Effector memory CD8-positive, alpha-beta T cell (primary cell): ENCODE measurements around the gene FMNL2.
A peak's percentile ranks its signal among the peaks of the same experiment; 100 is the strongest.
"Not testable (repeated sequence)": the region's sequence is repeated elsewhere in the genome, so short reads cannot be mapped to it uniquely, and the experiment has no call there.

ENCODE experiments used
- ATAC-seq: fragments of 150-1000 bp; cut with Tn5 transposase; replicated peaks from 2 replicates; pipeline ENCODE4 v1.10.0; 2021; ENCODE audit warnings: mild to moderate bottlenecking, moderate library complexity
- DNase-seq, 3 experiments: peaks; one replicate each; pipeline ENCODE4 v3.0.0; 2021
- H3K27ac Mint-ChIP-seq, 2 donors: one replicate each; pipeline ENCODE4 v1.8.0; 2022; ENCODE audit warnings: mild to moderate bottlenecking in 2 of 2, mixed read lengths in 2 of 2, moderate library complexity in 2 of 2
- H3K27me3 Mint-ChIP-seq, 2 donors: one replicate each; pipeline ENCODE4 v1.8.0; 2022; ENCODE audit warnings: mixed read lengths in 2 of 2
- H3K36me3 Mint-ChIP-seq: one replicate; pipeline ENCODE4 v1.8.0; 2022; ENCODE audit warnings: mild to moderate bottlenecking, moderate library complexity, mixed read lengths; ENCODE audit not compliant: insufficient read depth
- H3K4me1 Mint-ChIP-seq, 2 donors: one replicate each; pipeline ENCODE4 v1.8.0; 2022; ENCODE audit warnings: low read depth in 2 of 2, mixed read lengths in 2 of 2
- H3K4me3 Mint-ChIP-seq, 2 donors: one replicate each; pipeline ENCODE4 v1.8.0; 2022; ENCODE audit warnings: mild to moderate bottlenecking in 2 of 2, mixed read lengths in 2 of 2, moderate library complexity in 2 of 2
- H3K9me3 Mint-ChIP-seq, 2 donors: one replicate each; pipeline ENCODE4 v1.8.0; 2022; ENCODE audit warnings: mixed read lengths in 2 of 2
- total RNA-seq, 9 experiments: gene quantifications; one replicate each; lab custom pipeline; 2026; lab: John Stamatoyannopoulos, UW

Gene FMNL2
- 0 to 28.1 (median 3.1) reads per million in 9 experiments for total RNA-seq

GRCh38 chr2:152335016-152335725 is at the start of gene FMNL2:
Gene FMNL2, plus strand, starts transcription at chr2:152335174.
- peaks cover 59 to 62% of the 10 kb centered on the region in 2 donors for H3K27me3 Mint-ChIP-seq
- H3K4me3 Mint-ChIP-seq = peak within 1 kb of the TSS; percentile 78 to 80
- no peaks in the 10 kb centered on the region for H3K9me3 Mint-ChIP-seq
- peaks cover 5 to 12% of the 10 kb centered on the region in 2 donors for H3K4me1 Mint-ChIP-seq
- DNase-seq (no peak), ATAC-seq (peak; percentile 54)
- no peak within 1 kb of the TSS for H3K27ac Mint-ChIP-seq
- H3K36me3 Mint-ChIP-seq = no peaks in the 10 kb centered on the region

DNA sequence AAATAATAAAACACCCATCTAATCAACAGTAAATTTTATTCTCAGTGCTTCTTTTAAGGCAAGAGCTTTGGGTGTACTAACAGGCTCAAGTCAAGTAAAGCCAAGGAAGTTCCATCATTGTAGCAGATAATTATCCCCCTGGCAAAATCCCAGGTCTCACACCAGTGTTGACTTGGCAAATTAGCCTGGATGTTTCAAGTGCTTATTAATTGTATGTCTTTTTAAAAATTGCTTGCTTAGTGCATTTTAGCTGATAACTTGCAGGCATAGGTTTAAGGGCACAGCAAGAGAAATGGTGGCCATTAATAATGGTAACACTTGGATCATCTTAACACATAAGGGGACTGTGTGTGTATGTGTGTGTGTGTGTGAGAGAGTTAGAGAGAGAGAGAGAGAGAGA is 42.0 kb upstream of the FMNL2 start:
- H3K27ac Mint-ChIP-seq = no peak overlapping the region
- H3K9me3 Mint-ChIP-seq = no peaks in the 10 kb centered on the region
- no peaks in the 10 kb centered on the region for H3K4me1 Mint-ChIP-seq
- DNase-seq = no peak
- no peak for ATAC-seq
- no peak overlapping the region for H3K4me3 Mint-ChIP-seq
- H3K36me3 Mint-ChIP-seq = no peaks in the 10 kb centered on the region
- H3K27me3 Mint-ChIP-seq = no peaks in the 10 kb centered on the region

DNA sequence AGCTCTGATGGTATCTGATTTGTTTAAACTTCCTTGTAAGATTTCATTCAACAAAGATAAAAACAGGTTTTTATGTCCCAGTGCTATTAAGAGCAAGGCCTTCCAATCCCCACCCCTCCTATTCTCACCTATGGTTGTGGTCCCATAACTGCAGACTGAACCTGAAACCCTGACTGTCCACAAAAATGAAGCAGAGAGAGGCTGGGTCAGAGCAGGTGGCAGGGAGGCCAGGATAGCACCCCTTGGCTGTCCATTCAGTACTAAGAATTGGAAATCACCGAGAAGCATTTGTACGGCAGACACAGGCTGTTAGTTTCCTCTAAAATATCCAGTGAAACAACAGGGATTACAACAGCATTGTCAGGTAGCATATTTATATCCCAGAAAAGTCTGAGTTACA is 37.3 kb upstream of the FMNL2 start:
- Mint-ChIP-seq H3K27me3 (peaks cover 13 to 21% of the 10 kb centered on the region in 2 donors), H3K4me3 (no peak overlapping the region), H3K27ac (no peak overlapping the region), H3K36me3 (no peaks in the 10 kb centered on the region), H3K4me1 (no peaks in the 10 kb centered on the region), H3K9me3 (no peaks in the 10 kb centered on the region)
- ATAC-seq = no peak
- DNase-seq = no peak

DNA sequence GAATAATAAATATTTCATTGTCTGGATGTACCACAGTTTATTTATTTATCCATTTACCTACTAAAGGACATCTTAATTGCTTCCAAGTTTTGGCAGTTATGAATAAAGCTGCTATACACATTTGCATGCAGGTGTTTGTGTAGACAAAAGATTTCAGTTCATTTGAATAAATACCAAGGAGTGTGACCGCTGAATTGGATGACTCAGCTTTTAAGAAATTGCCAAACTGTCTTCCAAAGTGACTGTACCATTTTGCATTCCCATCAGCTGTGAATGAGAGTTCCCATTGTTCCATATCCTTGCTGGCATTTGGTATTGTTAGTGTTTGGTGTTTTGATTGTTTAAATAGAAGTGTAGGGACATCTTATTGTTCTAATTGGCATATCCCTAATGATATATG is 36.2 kb upstream of the FMNL2 start:
- Mint-ChIP-seq H3K27ac (no peak overlapping the region), H3K4me1 (no peaks in the 10 kb centered on the region), H3K27me3 (peaks cover 22 to 31% of the 10 kb centered on the region in 2 donors), H3K4me3 (no peak overlapping the region), H3K36me3 (no peaks in the 10 kb centered on the region), H3K9me3 (no peaks in the 10 kb centered on the region)
- DNase-seq = no peak
- no peak for ATAC-seq

- no peaks in the 10 kb centered on the region for H3K9me3 Mint-ChIP-seq
- no peaks in the 10 kb centered on the region for H3K4me1 Mint-ChIP-seq
Observed at GRCh38 chr2:152301131-152301530, 33.8 kb upstream of the FMNL2 start.

GRCh38 chr2:152303951-152304350 is 31.0 kb upstream of the FMNL2 start:
- no peaks in the 10 kb centered on the region for H3K9me3 Mint-ChIP-seq
- H3K36me3 Mint-ChIP-seq = no peaks in the 10 kb centered on the region
- no peaks in the 10 kb centered on the region for H3K4me1 Mint-ChIP-seq
- no peak overlapping the region for H3K27ac Mint-ChIP-seq
- peaks cover 22 to 42% of the 10 kb centered on the region in 2 donors for H3K27me3 Mint-ChIP-seq
- H3K4me3 Mint-ChIP-seq = no peak overlapping the region
- DNase-seq (no peak), ATAC-seq (no peak)

More at GRCh38 chr2:152301131-152301530, 33.8 kb upstream of the FMNL2 start:
- no peaks in the 10 kb centered on the region for H3K36me3 Mint-ChIP-seq
- no peak for ATAC-seq
- H3K27ac Mint-ChIP-seq = no peak overlapping the region
- peaks cover 22 to 42% of the 10 kb centered on the region in 2 donors for H3K27me3 Mint-ChIP-seq
- no peak for DNase-seq
- no peak overlapping the region for H3K4me3 Mint-ChIP-seq

DNA sequence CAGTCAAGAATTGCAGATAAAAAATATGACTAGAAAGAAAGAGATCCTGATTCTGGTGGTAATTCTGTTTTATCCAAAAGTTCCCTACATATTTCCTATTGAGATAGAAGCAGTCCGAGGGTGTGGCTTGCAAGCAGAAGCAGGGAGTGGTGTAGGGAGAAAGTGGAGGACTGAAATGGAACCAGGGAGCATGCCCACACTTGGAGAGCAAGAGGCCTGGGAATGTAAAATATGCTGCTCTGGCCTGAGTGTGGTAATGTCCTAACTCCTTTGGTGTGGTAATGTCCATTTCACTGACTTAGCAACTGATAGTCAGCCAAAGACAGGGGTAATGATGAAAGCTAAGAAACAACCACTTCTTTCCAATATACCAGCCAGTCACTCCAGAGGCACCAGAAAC is 30.1 kb upstream of the FMNL2 start:
- no peak overlapping the region for H3K4me3 Mint-ChIP-seq
- H3K4me1 Mint-ChIP-seq = no peaks in the 10 kb centered on the region
- no peak overlapping the region for H3K27ac Mint-ChIP-seq
- H3K36me3 Mint-ChIP-seq = no peaks in the 10 kb centered on the region
- DNase-seq (no peak), ATAC-seq (no peak)
- H3K27me3 Mint-ChIP-seq = peaks cover 22 to 42% of the 10 kb centered on the region in 2 donors
- H3K9me3 Mint-ChIP-seq = no peaks in the 10 kb centered on the region

DNA sequence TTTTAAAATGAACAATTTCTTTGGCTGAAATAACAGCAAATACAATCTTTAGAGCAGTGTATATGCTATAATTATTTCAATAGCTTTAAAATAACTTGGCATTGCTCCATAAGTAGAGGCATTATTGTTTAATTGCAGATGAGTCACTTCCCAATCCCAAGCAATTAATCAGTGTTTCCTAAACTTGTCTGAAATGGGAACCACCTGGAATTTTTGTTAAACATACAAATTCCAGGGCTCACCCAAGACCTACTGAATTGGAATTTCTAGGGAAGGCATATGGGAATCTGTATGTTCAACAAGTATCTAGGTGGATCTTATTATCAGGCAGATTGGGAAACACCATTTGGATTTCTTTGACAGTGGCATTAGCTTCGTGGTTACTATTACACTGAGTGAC is 27.1 kb upstream of the FMNL2 start:
- Mint-ChIP-seq H3K9me3 (no peaks in the 10 kb centered on the region), H3K36me3 (no peaks in the 10 kb centered on the region), H3K4me3 (no peak overlapping the region), H3K4me1 (no peaks in the 10 kb centered on the region), H3K27me3 (peaks cover 9 to 20% of the 10 kb centered on the region in 2 donors), H3K27ac (no peak overlapping the region)
- DNase-seq (no peak), ATAC-seq (no peak)

DNA sequence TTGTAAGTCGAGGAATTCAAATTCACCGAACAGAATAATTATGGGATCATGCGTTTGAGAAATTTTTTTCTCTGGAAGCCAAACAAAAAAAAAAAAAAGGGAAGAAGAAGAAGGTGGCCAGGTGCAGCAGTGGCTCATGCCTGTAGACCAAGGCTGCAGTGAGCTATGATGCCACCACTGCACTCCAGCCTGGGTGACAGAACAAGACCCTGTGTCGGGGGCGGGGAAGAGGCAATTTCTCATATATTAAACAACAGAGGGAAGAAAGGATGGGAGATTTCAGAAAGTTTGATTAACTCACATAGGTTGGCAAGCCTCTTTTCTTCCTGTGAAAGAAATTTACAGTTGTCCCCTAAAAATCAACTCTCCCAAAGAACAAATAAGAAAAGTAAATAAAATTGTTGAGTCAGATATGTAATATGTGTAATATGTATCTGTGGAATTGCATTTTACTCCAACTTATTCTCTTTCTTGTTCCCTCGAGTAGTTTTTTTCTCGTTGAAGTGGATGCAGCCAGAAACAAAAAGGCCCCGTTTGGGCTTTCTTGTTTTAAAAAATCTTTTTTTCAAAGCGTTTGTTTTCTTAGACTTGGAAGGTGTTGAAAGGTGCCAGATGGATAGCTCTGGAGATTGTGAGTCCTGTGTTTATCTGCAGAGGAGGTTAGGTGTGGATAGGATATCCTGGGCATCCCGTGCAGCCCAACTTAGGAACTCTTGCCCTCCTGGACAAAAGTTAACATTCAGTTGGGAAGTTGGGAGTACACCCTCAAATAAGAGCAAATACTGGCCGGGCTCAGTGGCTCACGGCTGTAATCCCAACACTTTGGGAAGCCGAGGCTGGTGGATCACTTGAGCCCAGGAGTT is 25.4 kb upstream of the FMNL2 start:
- Mint-ChIP-seq H3K27ac (no peak overlapping the region), H3K4me1 (no peaks in the 10 kb centered on the region), H3K36me3 (no peaks in the 10 kb centered on the region), H3K27me3 (peaks cover 0 to 4% of the 10 kb centered on the region in 2 donors), H3K9me3 (no peaks in the 10 kb centered on the region), H3K4me3 (no peak overlapping the region)
- DNase-seq = no peak
- ATAC-seq = no peak

DNA sequence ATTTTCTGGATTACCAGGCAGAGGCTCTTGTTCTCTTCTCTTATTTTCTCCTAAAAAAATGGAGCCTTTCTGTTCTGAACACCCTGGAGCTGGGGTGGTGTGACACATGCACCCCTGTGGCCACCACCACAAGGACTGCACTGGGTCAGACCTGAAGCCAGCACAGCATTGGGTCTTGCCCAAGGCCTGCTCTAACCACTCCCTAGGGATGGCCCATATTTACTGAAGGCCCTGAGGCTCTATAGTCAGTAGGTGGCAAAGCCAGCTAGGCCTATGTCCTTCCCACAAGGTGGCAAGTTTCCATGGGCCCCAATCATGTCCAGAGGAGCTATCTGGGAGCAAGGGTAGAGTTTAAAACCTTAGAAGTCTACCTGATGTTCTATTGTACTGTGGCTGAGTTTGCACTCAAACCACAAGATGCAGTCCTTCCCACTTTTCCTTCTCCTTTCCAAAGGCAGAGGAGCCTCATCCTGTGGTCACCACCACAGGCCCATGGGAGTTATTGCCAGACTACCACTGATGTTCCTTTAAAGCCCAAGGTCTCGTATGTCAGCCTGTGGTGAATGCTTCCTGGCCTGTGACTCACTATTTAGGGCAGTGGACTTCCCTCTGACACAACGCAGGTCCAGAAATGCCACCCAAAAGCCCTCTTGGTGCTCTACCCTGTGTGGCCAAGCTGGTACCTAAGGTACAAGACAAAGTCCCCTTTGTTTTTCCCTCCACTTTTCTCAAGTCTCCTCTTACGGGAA is 15.0 kb upstream of the FMNL2 start:
- peaks cover 5 to 17% of the 10 kb centered on the region in 2 donors for H3K27me3 Mint-ChIP-seq
- DNase-seq (no peak), ATAC-seq (no peak)
- no peak overlapping the region for H3K27ac Mint-ChIP-seq
- H3K36me3 Mint-ChIP-seq = no peaks in the 10 kb centered on the region
- H3K4me1 Mint-ChIP-seq = no peaks in the 10 kb centered on the region
- no peak overlapping the region for H3K4me3 Mint-ChIP-seq
- no peaks in the 10 kb centered on the region for H3K9me3 Mint-ChIP-seq

DNA sequence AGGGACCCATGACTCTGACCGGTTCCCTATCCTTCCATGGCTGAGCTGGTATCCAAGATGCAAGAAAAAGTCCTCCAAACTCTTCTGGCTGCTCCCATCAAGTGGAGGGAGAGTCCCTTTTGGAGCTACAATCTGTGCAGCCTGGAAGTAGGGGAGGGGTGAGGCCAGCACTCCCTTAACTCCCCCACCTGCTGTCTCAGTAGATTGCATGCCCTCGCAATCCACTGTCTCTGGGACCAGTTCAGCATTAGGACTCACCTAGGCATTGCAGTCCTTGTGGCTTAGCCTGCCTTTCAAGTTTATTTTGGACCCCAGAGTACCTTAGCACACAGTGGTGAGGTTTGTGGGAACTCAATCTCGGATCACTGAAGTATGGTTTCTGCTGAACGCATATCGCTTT is 14.2 kb upstream of the FMNL2 start:
- ATAC-seq = no peak
- no peaks in the 10 kb centered on the region for H3K9me3 Mint-ChIP-seq
- H3K36me3 Mint-ChIP-seq = no peaks in the 10 kb centered on the region
- no peak overlapping the region for H3K27ac Mint-ChIP-seq
- H3K27me3 Mint-ChIP-seq = peaks cover 5 to 17% of the 10 kb centered on the region in 2 donors
- H3K4me1 Mint-ChIP-seq = no peaks in the 10 kb centered on the region
- no peak overlapping the region for H3K4me3 Mint-ChIP-seq
- no peak for DNase-seq

DNA sequence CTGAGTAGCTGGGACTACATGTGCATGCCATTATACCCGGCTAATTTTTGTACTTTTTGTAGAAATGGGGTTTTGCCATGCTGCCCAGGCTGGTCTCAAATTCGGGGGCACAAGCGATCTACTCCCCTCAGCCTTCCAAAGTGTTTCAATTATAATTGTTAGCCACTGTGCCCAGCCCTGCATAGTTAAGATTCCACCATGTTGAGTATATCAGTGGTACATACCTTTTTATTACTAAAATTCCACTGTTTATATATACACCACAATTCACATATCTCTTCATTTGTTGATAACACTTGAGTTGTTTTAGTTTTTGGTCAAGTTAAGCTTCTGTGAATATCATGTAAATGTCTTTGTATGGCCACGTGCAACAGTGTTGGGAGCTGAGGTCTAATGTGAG is 12.8 kb upstream of the FMNL2 start:
- H3K27me3 Mint-ChIP-seq = peaks cover 5 to 17% of the 10 kb centered on the region in 2 donors
- DNase-seq = no peak
- no peaks in the 10 kb centered on the region for H3K4me1 Mint-ChIP-seq

DNA sequence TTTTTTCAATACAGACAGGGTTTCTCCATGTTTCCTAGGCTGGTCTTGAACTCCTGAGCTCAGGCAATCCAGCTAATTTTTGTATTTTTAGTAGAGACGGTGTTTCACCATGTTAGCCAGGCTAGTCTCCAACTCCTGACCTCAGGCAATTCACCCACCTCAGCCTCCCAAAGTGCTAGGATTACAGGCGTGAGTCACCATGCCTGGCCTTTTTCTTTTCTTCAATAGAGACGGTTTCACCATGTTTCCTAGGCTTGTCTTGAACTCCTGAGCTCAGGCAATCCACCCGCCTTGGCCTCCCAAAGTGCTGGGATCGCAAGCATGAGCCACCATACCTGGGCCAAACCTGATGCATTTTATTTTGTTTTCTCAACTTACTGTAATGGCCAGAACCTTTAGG is 9.8 kb upstream of the FMNL2 start:
- not testable (repeated sequence) for H3K27me3 Mint-ChIP-seq, H3K9me3 Mint-ChIP-seq, H3K4me1 Mint-ChIP-seq, H3K4me3 Mint-ChIP-seq, ATAC-seq, H3K36me3 Mint-ChIP-seq, H3K27ac Mint-ChIP-seq, DNase-seq

More for the DNA sequence above, 12.8 kb upstream of the FMNL2 start:
- no peak overlapping the region for H3K4me3 Mint-ChIP-seq
- no peak for ATAC-seq
- no peak overlapping the region for H3K27ac Mint-ChIP-seq
- no peaks in the 10 kb centered on the region for H3K36me3 Mint-ChIP-seq
- H3K9me3 Mint-ChIP-seq = no peaks in the 10 kb centered on the region
